ENCODE measurements around the gene NHS.

Gene NHS

DNA sequence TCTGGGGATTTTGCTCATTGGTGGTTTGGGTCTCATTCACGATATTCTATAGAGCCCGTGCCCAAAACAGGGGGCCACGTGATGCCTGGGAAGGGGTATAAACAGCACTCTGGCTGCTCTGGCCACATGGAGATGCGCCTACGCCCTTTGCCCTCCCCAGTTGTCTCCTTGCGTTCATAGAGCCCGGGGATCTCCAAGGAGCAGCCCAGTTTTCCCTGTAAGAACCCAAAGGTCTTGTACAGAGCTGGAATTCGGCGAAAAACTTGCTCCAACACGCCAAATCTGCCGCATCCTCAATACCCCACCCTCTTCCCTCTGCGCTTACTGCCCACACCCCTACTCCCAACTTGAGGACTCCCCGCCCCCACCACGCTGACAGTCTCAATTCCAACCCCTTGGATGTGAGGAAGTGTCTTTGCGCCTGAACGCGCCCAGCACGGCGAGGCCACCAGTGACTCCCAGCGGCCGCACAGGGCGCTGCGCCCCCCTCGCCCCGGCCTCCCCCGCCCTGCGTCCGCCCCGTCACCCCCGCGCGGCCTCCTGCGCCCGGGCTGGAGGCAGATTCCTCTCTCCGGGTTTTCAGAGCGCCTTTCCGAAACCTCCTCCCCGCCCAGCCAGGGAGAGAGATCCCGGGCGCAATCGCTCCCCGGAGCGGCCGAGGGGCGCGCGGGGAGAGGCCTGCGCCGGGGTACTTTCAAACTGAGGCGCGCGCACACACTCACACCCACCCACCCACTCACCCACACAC is at the start of gene NHS:
Gene NHS (plus strand): TSS at position 582 of the 748 bp plus-strand sequence. CDS start 558 bp downstream, outside the sequence.
- DNase-seq (ENCODE audit: low read depth), result no peak

- DNase-seq (ENCODE audit: low read depth), result no peak
Measured at GRCh38 chrX:17328837-17329236, 46.2 kb upstream of the NHS start.

GRCh38 chrX:17336377-17336776 is 38.6 kb upstream of the NHS start:
- no peak for DNase-seq (ENCODE audit: low read depth)

- no peak for DNase-seq (ENCODE audit: low read depth)
Measured at GRCh38 chrX:17355976-17356375, 19.0 kb upstream of the NHS start.

- no peak for DNase-seq (ENCODE audit: low read depth)
Measured at GRCh38 chrX:17359500-17359899, 15.5 kb upstream of the NHS start.

GRCh38 chrX:17361620-17362019 is 13.4 kb upstream of the NHS start:
- DNase-seq (ENCODE audit: low read depth), result no peak

DNA sequence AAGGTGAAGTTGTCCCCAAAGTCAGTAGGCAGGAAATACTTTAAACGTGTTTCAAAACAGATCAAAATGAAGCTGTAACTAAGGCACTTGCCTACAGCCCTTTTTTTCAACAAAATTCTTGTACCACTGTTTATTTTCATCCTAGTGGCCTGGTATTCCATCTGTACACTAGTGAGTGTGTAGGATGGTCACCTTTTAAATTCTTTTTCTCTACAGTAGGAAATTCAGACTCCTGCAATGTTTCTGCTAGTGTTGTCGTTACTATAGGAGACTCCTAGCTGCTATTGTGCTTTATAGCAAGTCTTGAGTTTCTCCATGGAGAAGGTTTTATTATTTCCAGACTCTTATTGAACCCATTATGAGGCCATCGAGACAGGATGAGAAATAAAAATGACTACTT is 7.0 kb upstream of the NHS start:
- no peak for DNase-seq (ENCODE audit: low read depth)

- DNase-seq (ENCODE audit: low read depth), result no peak
Measured at GRCh38 chrX:17369309-17369708, 5.7 kb upstream of the NHS start.

GRCh38 chrX:17370191-17370590 is 4.8 kb upstream of the NHS start:
- no peak for DNase-seq (ENCODE audit: low read depth)

DNA sequence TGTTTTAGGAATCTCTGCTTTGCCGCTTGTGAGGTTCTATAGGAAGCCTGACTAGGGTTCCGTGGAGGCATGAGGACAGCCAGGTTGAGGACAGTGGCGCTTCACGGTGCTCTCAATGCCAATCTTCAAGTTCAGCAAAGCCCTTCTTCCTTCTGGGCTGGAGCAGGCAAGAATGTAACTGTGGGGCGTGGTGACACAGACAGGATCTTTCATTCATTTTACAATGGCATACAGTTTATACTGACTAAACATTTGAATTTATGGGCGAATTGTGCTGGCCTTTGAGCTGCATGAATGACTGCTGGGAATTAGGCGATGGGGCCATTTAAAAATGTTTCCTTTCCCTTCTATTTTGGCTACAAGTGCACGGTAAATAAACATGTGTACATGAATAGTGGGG is 2.9 kb upstream of the NHS start:
- DNase-seq (ENCODE audit: low read depth), result no peak

DNA sequence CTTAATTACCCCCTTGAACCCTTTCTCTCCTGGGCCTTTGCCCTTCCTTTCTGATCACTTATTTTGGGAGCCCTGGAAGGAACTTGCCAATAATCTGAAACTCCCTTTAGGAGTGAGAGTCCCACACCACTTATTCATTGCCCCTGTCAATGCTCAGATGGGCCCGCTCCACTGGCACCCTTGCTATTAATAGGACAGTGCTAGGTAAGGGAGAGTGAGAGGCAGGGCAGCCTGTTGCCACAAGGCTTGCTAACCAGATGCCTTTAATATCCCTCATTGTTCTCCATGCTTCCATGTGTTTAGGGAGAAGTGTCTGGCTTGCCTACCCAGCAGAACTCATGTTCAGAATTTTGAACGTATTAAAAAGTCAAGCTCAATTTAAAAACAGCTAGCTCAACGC is 1.7 kb upstream of the NHS start:
- DNase-seq (ENCODE audit: low read depth), result no peak

- DNase-seq (ENCODE audit: low read depth), result no peak
Measured at GRCh38 chrX:17375367-17375636, 302 bp downstream of the NHS start.

DNA sequence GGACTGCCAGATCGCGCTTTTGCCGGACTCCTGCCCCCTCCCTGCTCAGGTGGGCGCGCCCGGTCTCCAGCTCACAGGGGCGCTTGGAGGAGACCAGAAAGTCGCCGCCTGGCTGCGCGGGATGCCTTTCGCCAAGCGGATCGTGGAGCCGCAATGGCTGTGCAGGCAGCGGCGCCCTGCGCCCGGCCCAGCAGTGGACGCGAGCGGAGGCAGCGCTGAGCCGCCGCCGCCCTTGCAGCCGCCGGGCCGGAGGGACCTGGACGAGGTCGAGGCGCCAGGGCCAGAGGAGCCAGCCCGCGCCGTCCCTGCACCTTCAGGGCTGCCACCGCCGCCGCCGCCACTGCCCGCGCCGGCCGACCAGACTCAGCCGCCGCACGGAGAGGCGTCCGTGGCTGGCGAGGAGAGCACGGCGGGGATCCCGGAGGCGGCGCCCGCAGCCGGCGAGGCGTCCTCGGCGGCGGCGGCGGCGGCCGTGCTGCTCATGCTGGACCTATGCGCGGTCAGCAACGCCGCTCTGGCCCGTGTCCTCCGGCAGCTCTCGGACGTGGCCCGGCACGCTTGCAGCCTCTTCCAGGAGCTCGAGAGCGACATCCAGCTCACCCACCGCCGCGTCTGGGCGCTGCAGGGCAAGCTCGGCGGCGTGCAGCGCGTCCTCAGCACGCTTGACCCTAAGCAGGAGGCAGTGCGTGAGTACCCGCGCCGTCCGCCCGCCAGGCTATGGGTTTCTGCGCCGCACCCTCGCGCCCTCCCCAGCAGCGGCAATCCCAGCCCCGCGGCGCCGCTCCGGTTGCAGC is 834 bp downstream of the NHS start:
- no peak for DNase-seq (ENCODE audit: low read depth)

GRCh38 chrX:17376431-17377077 is 1.6 kb downstream of the NHS start:
- DNase-seq (ENCODE audit: low read depth), result no peak

DNA sequence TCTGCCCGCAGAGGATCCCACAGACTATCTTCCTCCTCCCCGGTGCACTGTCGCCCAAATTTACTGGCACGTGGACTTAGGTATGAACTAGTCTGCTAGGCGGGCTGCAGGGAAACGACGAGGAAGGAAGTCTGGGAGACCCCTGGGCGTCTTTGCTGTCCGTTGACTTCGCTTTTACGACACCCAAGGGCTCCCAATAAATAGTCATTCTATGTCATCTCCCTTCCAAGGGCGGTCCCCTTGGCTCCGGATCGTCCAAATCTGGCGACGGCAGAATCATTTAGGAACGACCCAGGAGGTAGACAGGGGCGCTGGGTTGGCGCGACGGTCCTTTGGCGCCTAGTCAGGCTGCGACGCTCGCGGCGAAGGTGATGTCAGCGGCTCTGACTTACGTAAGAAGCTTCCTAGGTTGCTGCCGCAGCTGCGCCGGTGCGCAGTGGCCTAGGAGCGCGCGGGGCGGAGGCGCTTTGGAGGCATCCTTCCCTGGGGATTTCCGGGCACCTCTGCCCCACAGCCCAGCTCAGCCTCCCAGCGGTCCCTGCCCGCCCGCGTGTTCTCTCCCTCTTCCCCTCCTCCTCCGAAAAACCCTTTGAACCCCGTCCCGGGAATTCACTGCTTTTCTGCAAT is 2.2 kb downstream of the NHS start:
- DNase-seq (ENCODE audit: low read depth), result no peak

GRCh38 chrX:17377795-17378194 is 2.8 kb downstream of the NHS start:
- no peak for DNase-seq (ENCODE audit: low read depth)

DNA sequence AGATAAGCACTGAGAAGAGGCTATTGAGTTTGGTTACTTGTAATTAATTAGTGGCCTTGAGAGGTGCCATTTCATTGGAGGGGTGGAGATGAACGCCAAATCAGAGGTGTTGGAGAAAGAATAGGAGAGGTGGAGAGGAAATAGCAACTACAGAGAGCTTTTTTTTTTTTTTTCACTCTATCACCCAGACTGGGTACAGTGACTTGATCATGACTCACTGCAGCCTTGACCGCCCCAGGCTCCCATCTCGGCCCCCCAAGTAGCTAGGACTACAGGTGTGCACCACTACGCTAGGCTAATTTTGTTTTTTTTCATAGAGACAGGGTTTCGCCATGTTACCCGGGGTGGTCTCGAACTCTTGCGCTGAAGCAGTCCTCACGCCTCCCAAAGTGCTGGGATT is 5.2 kb downstream of the NHS start:
- no peak for DNase-seq (ENCODE audit: low read depth)

- no peak for DNase-seq (ENCODE audit: low read depth)
Measured at GRCh38 chrX:17390419-17390850, 15.4 kb downstream of the NHS start.

- no peak for DNase-seq (ENCODE audit: low read depth)
Measured at GRCh38 chrX:17395154-17395553, 20.2 kb downstream of the NHS start.

DNA sequence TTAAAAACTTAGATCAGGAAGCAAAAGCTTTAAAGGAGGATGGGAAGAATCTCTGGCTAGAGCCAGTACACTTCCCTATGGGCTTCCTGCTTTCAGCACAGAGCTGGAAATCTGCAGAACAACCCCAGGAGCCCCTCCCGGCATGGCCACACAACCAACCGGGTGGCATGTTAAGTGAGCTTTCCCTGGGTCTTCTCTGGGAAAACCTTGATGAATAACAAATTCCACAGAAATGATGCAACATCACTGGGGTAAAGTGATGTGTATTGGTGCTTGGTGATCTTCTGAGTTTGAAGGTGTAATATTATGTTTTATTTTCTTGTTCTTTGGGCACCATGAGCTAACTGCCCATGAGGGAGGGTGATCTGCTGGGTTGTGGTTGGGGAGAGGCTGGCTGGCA is 22.1 kb downstream of the NHS start:
- no peak for DNase-seq (ENCODE audit: low read depth)

DNA sequence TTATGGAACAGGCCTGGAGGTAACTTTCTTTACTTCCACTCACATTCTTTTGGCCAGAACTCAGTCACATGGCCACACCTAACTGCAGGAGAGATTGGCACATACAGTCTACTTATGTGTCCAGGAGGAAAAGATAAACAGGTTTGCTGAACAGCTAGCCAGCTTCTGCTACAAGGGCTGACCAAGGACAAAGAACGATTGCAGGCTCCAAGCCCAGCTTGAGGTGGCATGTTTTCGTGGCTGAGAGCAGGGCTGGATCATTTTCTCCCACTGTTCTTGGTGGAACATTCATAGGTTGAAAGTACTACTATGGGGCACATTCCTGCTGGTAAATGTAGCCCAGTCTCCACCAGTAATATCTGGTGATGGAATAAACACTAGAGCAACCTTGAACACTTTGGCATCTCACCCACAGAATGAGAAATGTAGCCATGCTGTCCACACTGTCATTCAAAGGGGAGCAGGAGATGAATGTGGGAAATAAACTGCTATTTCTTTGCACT is 28.2 kb downstream of the NHS start:
- DNase-seq (ENCODE audit: low read depth), result no peak

DNA sequence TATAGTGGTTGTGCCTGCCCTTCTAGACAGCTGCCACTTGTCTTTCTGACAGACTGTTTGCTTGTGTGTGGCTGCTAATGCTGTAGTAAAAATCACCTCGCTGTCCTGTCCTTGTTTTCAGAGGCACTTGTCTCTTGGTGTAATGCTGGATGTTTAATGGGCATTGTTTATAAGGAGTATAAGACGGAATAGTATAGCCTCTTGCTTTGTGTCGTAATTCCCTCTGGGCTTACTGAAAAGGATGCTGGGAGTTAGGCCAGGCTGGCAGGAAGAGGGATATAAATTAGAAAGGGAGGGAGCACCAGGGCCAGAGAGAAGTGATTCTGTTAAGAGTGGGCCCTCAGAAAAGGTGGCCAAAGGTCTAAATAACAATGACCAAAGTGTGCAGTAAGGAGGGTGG is 29.0 kb downstream of the NHS start:
- DNase-seq (ENCODE audit: low read depth), result no peak

All from stimulated activated CD8-positive, alpha-beta memory T cell treated with anti-CD3 and anti-CD28 coated beads, Interleukin-12 subunit alpha, Interleukin-12 subunit beta, amount 100 ng/mL, for 1 hour (primary cell).